Neural cell (in vitro differentiated cells): Measurements from ENCODE around the gene TEF. TPM values are rescaled to one million over a fixed set of nuclear protein-coding genes. Genes with fewer than 3 reads are reported as not detected.

Experiments used
- H2AFZ ChIP-seq: fragments of 200-600, 300-800 bp; sonication (generic), shearing (Covaris generic); 2 replicates; pipeline ENCODE4 v1.6.0; 2014; ENCODE audit warnings: low read depth, mild to moderate bottlenecking, antibody characterized with exemption, low read length, moderate library complexity
- H3F3A ChIP-seq: fragments of 200-600 bp; shearing (Covaris generic); 2 replicates; pipeline ENCODE4 v1.6.1; 2016; ENCODE audit warnings: mild to moderate bottlenecking, moderate library complexity, mixed read lengths, antibody characterized with exemption, low read length; ENCODE audit not compliant: insufficient read depth, poor library complexity, severe bottlenecking
- H3K27ac ChIP-seq: fragments of 200-600, 300-800 bp; sonication (generic), shearing (Covaris generic); 2 replicates; pipeline ENCODE4 v1.5.1; 2014; ENCODE audit warnings: mild to moderate bottlenecking, low read length, moderate library complexity
- H3K27me3 ChIP-seq: fragments of 300-800, 200-600 bp; sonication (generic), shearing (Covaris generic); 2 replicates; pipeline ENCODE4 v1.6.0; 2014; ENCODE audit warnings: mild to moderate bottlenecking, low read depth, low read length, moderate library complexity; ENCODE audit not compliant: insufficient read depth
- H3K36me3 ChIP-seq: fragments of 300-800, 200-600 bp; sonication (generic), shearing (Covaris generic); 2 replicates; pipeline ENCODE4 v1.5.1; 2014; ENCODE audit warnings: mild to moderate bottlenecking, antibody characterized with exemption, low read length, moderate library complexity; ENCODE audit not compliant: insufficient read depth
- H3K4me2 ChIP-seq: fragments of 300-800, 200-600 bp; sonication (generic), shearing (Covaris generic); 2 replicates; pipeline ENCODE4 v1.6.0; 2014; ENCODE audit warnings: mild to moderate bottlenecking, low read length
- H3K4me3 ChIP-seq: fragments of 300-800, 200-600 bp; sonication (generic), shearing (Covaris generic); 2 replicates; pipeline ENCODE4 v1.5.1; 2014; ENCODE audit warnings: mild to moderate bottlenecking, low read length, moderate library complexity
- H3K79me2 ChIP-seq: fragments of 200-600 bp; shearing (Covaris generic); replicated peaks from 2 replicates; pipeline ENCODE4 v1.6.0; 2014; ENCODE audit warnings: mild to moderate bottlenecking, low read length, moderate library complexity; ENCODE audit not compliant: insufficient read depth
- H3K9ac ChIP-seq: fragments of 300-800, 200-600 bp; sonication (generic), shearing (Covaris generic); 2 replicates; pipeline ENCODE4 v1.6.1; 2016; ENCODE audit warnings: mild to moderate bottlenecking, low read length, mixed read lengths
- H3K9me2 ChIP-seq: fragments of 200-600 bp; shearing (Covaris generic); 2 replicates; pipeline ENCODE4 v1.6.1; 2016; ENCODE audit warnings: mild to moderate bottlenecking, low read length, mixed read lengths; ENCODE audit not compliant: insufficient read depth
- H3K9me3 ChIP-seq: fragments of 200-600, 300-800 bp; sonication (generic), shearing (Covaris generic); 2 replicates; pipeline ENCODE4 v1.6.1; 2016; ENCODE audit warnings: mild to moderate bottlenecking, mixed run types, low read length, moderate library complexity, mixed read lengths
- H4K20me1 ChIP-seq: fragments of 200-600 bp; shearing (Covaris generic); 2 replicates; pipeline ENCODE4 v1.6.1; 2016; ENCODE audit warnings: mild to moderate bottlenecking, mixed run types; ENCODE audit not compliant: insufficient read depth
- CTCF ChIP-seq: fragments of 450-650 bp; IDR thresholded peaks from 2 replicates; pipeline ENCODE4 v1.5.1; 2014; ENCODE audit warnings: antibody characterized with exemption, mild to moderate bottlenecking, moderate library complexity; ENCODE audit not compliant: poor library complexity, severe bottlenecking
- EP300 ChIP-seq: fragments of 450-650 bp; conservative IDR thresholded peaks from 2 replicates; pipeline ENCODE4 v1.6.1; 2014; ENCODE audit warnings: antibody characterized with exemption, mild to moderate bottlenecking, moderate library complexity; ENCODE audit not compliant: poor library complexity, severe bottlenecking
- EZH2 ChIP-seq: fragments of 200-600, 300-800 bp; shearing (Covaris generic), sonication (generic); IDR thresholded peaks from 2 replicates; pipeline ENCODE4 v1.6.1; 2014; ENCODE audit warnings: antibody characterized with exemption, low read length, borderline replicate concordance, mild to moderate bottlenecking; ENCODE audit not compliant: insufficient read depth, poor library complexity, severe bottlenecking
- MXI1 ChIP-seq: fragments of 450-650 bp; conservative IDR thresholded peaks from 2 replicates; pipeline ENCODE4 v1.6.1; 2014; ENCODE audit warnings: antibody characterized with exemption, mild to moderate bottlenecking; ENCODE audit not compliant: poor library complexity, severe bottlenecking
- POLR2AphosphoS5 ChIP-seq: IDR thresholded peaks from 2 replicates; pipeline ENCODE4 v1.6.1; 2012
- RAD21 ChIP-seq: fragments of 450-650 bp; conservative IDR thresholded peaks from 2 replicates; pipeline ENCODE4 v1.6.1; 2014; ENCODE audit warnings: antibody characterized with exemption, mild to moderate bottlenecking, moderate library complexity
- REST ChIP-seq: IDR thresholded peaks from 2 replicates; pipeline ENCODE4 v1.6.1; 2012; ENCODE audit warnings: borderline replicate concordance
- SMC3 ChIP-seq: fragments of 450-650 bp; conservative IDR thresholded peaks from 2 replicates; pipeline ENCODE4 v1.6.1; 2014; ENCODE audit warnings: antibody characterized with exemption, mild to moderate bottlenecking, moderate library complexity; ENCODE audit not compliant: poor library complexity
- TAF1 ChIP-seq: IDR thresholded peaks from 2 replicates; pipeline ENCODE4 v1.6.1; 2012; ENCODE audit warnings: low read depth
- polyA plus RNA-seq: library from polyadenylated mRNA; depleted of rRNA; stranded (reverse); fragments of >200 nt; gene quantifications from 2 replicates; pipeline ENCODE4 v1.2.3, GENCODE V29; 2014

Gene TEF
- polyA plus RNA-seq, 1 donor from 2014 or later: 4.9 TPM

GRCh38 chr22:41358927-41359326, 22.8 kb upstream of the TEF start:
- Histone ChIP-seq H3K9me2 (no peaks in the 10 kb centered on the region), H3K36me3 (no peaks in the 10 kb centered on the region), H3F3A (no peaks in the 10 kb centered on the region), H3K79me2 (no peaks in the 10 kb centered on the region), H4K20me1 (no peaks in the 10 kb centered on the region), H3K9ac (no peak overlapping the region), H3K4me3 (no peak overlapping the region), H3K27ac (no peak overlapping the region), H2AFZ (no peak overlapping the region), H3K4me2 (no peak overlapping the region), H3K9me3 (no peaks in the 10 kb centered on the region), H3K27me3 (no peaks in the 10 kb centered on the region)
- no peak for TF ChIP-seq SMC3

GRCh38 chr22:41359376-41359775, 22.4 kb upstream of the TEF start:
- Histone ChIP-seq H3K27ac (no peak overlapping the region), H3K9ac (no peak overlapping the region), H3F3A (no peaks in the 10 kb centered on the region), H3K27me3 (no peaks in the 10 kb centered on the region), H3K9me2 (no peaks in the 10 kb centered on the region), H3K79me2 (no peaks in the 10 kb centered on the region), H2AFZ (no peak overlapping the region), H3K9me3 (no peaks in the 10 kb centered on the region), H4K20me1 (no peaks in the 10 kb centered on the region), H3K36me3 (no peaks in the 10 kb centered on the region), H3K4me3 (no peak overlapping the region), H3K4me2 (no peak overlapping the region)
- no peak for TF ChIP-seq EP300
- TF ChIP-seq TAF1: no peak
- no peak for TF ChIP-seq REST
- no peak for TF ChIP-seq SMC3
- no peak for TF ChIP-seq EZH2
- no peak for TF ChIP-seq POLR2AphosphoS5
- no peak for TF ChIP-seq CTCF
- no peak for TF ChIP-seq MXI1
- no peak for TF ChIP-seq RAD21

- H3K4me2 ChIP-seq: no peak overlapping the region
Observed at GRCh38 chr22:41360126-41360525, 21.6 kb upstream of the TEF start.

More at GRCh38 chr22:41360126-41360525, 21.6 kb upstream of the TEF start:
- Histone ChIP-seq H3K9ac (no peak overlapping the region), H3K9me3 (no peaks in the 10 kb centered on the region), H3F3A (no peaks in the 10 kb centered on the region), H3K27ac (no peak overlapping the region), H3K36me3 (no peaks in the 10 kb centered on the region), H3K9me2 (no peaks in the 10 kb centered on the region), H4K20me1 (no peaks in the 10 kb centered on the region), H2AFZ (no peak overlapping the region), H3K79me2 (no peaks in the 10 kb centered on the region), H3K4me3 (no peak overlapping the region), H3K27me3 (no peaks in the 10 kb centered on the region)
- TF ChIP-seq EZH2: no peak
- TF ChIP-seq RAD21: no peak
- TF ChIP-seq MXI1: no peak
- TF ChIP-seq REST: no peak
- no peak for TF ChIP-seq SMC3
- no peak for TF ChIP-seq TAF1
- no peak for TF ChIP-seq EP300
- TF ChIP-seq POLR2AphosphoS5: no peak
- TF ChIP-seq CTCF: no peak
